NCI-H82 (cell line): ENCODE measurements around the gene WDR38.

Experiments used
- DNase-seq: peaks from one replicate; lab custom pipeline; 2025; lab: John Stamatoyannopoulos, UW

Gene WDR38

DNA sequence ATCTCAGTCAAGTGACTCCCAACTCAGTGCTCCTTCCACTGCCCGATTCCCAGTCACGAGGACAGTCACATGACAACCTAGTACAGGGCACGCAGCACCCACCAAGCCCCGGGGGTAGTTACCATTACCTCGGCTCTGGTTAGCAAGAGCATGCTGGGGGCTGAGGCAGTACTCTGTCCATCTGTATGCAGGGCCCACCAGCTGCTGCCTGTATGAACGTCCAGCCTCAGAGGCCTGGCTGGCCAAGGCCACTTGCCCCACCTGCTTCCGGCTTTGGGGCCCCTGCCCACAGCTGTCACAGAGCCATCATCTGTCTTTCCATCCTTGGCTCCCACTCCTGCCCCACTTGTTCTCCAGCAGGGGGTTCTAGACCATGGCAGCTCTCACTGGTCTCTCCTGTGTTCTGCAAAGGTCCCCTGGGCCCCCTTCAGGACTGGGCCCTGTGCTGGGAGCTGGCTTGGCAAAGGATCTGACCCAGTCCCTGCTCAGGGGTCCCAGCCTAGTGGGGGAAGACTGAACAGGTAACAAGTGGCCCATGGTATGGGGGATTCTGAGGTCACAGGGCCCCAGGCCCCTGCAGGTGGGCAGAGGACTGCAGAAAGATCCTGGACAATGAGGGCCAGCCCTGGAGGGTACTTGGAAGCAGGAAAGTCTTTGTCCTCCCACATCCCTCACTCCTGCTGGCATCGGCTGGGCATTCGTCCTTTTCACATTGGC, 5.2 kb downstream of the WDR38 start:
- no peak for DNase-seq

DNA sequence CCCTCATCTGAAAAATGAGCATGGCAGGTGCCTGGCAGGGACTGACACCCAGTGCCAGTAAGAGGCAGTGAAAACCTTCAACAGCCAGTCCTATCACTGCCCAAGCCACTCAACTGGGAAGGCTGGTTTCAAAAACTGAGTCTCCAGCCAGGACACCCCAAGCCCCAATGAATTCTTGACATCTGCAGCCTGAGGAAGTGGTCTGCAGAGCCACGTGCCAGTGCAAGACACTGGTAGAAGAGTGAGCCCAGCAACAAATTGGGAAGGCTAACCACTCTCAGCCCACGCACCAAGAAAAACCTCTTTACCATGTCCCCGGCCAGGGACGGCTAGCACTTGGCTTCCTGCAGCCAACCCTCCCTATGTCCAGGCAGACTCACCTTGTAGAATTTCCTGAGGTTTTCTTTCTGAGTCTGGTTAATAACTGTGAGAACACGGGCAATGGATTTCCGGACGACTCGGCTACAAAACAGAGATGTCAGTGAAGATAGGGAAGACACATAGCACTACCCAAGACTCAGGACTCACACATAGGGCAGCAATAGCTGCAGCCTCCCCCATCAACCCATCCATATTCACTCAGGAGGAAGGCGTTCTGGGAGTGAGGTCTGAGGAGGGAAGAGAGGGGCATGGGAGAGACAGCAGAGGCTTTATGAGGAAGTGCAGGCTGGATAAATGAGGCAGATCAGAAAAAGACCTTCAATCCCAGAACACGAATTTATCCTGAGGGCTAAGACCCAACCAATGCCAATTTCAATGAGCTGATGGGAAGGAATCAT, 6.7 kb downstream of the WDR38 start:
- DNase-seq, result no peak

DNA sequence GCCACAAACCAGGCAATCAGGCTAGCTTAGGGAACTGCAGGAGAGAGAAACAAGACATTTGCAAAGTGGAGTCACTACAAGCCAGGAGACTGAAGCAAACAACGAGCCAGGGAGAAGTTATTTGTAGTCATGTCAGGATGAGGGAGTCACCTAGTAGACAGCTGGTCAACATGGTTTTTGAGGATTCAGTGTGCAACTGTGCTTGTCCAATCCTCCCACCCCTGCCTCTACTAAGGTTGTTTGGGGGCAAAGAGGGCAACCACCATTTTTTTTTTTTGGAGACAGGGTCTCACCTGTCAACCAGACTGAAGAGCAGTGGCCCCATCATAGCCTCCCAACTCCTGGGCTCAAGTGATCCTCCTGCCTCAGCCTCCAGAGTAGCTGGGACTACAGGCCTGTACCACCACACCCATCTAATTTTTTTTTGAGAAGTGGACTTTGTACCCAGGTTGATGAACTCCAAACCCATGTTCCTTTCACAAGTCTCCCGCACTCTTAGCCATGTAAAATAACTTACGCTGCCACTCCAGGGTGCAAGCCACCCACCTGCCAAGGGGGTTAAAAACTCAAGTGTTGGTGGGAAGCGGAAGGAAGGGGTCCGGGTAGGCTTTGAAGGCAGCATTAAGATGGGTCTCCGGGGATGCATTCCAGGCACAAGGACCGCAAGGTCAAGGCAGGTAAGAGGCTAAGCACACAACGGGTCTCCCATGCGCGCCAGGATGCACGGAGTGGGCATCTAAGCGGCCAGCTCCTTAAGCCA, 7.5 kb downstream of the WDR38 start:
- DNase-seq, result no peak

DNA sequence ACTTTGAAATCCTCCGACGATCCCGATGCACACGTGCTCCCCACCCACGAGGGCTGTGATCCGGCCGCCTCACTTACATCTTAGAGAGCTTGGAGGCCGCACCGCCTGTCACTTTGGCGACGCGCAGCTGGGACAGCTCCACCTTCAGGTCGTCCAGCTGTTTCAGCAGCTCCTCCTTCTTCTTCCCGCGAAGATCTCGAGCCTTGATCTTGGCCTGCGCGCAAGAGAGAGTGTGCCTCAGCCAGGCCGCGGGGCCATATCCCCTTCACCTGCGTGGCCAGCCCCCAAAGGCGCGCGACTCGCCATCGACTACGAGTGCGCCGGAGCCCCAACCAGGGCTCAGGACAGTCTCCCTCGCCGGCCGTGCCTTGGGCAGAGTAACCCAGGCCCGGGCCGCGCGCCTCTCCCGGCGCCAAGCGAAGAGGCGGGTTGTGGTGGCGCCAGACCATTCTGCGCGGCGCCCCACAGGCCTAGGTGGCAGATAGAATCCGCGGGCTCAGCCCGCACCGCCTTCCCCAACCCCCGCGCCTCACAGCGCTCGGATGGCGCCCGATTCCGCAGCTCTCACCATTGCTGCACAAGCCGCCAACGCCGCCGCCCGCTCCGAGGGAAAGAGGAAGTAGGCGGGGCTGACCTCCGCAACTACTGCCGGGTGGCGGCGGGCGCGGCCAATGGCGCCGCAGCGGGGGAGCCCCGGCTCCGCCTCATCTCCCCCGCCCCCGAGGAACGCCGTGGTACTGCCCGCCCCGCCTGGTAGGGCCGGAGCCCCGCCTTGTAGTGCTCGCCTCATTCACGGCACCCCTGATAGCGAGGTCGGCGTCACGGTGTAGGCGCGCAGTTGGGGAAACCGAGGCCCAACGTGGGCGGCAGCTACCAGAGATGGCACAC, 8.3 kb downstream of the WDR38 start, which contains the start of the genes ARPC5L and RPL35:
Gene ARPC5L, plus strand, starts transcription at position 789 of the 888 bp plus-strand sequence. CDS start 7,161 bp downstream, outside the sequence.
Gene RPL35, minus strand, starts transcription at position 616 of the 888 bp plus-strand sequence. Its CDS starts 45 bp downstream, at position 571.
- DNase-seq, result peak; percentile 97

DNA sequence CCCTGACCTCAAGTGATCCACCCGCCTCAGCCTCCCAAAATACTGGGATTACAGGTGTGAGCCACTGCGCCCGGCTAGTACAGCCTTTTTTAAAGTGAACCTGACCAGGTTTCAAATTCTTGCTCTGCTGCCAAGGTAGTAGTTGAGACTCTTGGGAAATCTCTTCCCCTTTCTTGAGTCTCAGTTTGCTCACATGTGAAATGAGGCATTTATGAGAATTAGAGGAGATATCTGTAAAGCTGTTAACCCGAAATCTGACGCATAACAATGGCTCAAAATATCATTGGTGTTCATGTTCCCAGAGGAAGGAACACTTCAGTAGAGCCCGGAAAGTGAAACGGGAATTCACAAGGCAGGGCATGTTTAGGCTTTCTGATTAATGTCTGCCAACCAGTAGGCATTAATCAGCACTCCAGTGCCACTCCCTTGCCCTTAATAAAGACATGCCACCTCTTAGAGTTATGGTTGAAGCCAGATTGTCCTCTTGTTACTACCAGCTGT, 10.2 kb downstream of the WDR38 start:
- no peak for DNase-seq

DNA sequence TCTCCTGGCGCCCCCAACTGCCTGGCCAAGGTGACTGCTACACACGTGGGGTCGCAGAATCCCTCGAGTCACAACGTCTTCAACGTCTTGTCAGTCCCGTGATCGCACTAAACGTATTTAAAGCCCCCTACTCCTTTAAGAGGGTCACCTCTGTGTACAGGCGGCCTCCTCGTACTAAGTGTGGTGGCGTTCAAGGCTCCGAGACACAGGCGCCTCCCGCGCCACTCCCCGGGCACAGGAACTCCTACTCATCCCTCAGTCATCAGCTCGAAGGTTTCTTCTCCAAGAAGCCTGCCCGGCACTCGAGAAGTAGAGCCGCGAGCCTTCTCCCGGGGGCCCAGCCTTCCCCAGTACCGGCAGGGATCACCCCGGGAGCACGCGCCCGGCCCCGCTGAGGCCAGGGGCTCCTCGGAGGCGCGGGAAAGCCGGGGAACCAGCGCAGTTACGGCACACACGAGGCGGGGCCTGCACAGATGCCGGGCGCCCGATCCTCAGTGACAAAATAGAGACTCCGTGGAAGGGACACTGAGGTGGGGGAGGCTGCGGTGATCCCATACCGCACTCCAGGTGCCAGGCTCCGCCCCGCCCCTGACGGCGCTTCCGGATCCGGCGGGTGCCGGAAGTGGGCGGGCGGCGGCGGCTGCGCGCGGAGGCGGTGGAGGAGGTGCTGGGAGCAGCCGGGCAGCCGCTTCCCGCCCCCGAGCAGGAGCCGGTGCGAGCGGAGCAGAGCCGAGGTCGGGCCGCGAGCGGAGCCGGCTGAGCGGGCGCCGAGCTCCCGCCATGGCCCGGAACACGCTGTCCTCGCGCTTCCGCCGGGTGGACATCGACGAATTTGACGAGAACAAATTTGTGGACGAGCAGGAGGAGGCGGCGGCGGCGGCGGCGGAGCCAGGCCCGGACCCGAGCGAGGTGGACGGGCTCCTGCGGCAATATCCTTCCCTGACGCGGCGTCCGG, 15.5 kb downstream of the WDR38 start:
- peak; percentile 90 for DNase-seq

DNA sequence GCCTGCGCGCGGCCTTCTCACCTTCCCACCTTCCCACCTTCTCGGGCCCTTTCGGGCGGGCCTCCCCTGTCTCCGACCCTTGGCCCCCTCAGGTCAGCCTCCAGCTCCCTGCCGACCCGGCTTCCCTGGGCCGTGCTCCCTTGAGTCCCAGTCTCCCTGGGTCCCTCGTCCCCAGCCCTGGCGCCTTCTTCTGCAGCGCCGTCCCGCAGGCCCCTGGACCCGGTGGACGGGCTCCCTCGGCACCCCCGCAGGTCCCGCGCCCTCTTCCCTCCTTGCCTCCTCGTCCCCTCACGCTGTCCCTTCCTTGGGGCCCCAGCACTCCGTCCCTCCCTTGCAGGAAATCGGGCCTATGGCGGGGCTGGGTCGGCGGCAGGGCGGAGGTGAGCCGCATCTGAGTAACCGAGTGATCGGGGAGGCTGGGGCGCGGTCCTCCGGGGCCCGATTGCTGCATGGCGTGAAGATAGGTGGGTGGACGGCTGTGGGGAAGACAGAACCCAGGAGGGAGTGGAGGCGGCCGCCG, 16.3 kb downstream of the WDR38 start:
- peak; percentile 31 for DNase-seq

DNA sequence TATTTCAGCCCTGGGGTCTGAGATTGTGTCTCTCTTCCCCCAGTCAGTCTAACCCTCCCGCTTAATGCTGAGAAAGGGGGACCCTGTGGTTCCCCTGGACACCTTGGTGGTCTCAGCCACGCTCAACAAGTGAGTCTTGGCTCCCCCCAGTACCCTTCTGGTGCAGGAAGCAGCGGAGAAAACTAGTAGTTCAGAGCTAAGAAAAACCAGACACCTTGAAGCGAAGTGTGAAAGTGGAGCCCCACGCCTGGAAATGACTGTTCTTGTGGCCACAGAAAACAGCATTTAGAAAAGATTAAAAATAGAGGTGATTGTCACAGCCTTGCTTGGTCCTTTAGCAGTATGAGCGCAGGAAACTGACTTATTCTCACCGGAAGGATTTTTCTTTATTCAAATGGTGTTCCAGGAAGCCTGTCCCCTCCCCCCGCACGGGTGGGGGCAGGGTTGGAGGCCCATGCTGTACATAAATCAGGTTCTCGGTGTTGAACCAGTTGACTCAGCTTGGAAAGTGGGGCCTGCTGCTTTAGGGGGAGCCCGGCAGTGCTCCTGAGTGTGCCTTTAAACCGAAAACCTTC, 16.8 kb downstream of the WDR38 start:
- DNase-seq, result peak; percentile 44

DNA sequence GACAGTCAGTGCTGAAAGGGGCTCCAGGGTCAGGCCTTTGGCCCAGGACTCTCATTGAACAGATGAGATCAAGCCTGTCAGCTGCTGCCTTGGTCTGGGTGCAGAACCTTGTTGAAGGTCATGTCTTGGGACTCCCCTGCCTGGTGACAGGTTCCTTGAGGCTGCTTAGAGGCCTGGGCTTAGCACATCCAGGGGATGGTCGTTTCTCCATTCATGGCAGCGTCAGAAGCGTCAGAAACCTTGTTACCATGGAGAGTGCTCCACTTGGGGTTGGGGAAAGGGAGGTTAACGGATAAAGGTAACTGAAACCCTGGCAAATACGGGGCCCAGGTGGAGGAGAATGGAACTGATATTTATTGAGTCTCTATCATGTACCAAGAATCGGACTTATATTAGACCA, 17.5 kb downstream of the WDR38 start:
- DNase-seq, result no peak

DNA sequence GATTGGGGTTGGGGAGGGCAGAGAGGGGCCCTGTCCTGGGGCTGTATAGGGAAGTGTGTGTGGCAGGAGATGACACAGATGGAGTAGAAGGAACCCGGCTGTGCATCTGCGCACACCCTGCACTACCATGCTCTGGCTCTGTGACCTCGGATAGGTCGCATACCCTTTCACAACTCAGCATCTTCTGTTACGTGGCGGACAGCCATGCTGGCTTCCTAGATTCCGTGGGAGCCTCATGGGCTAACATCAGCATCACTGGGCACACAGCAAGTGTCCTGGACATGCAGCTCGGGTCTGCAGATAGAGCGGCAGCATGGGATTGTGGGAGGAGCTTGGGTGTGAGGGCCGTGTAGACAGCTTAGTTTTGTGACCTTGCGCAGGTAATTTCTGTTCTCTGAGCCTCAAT, 17.9 kb downstream of the WDR38 start:
- DNase-seq, result no peak

DNA sequence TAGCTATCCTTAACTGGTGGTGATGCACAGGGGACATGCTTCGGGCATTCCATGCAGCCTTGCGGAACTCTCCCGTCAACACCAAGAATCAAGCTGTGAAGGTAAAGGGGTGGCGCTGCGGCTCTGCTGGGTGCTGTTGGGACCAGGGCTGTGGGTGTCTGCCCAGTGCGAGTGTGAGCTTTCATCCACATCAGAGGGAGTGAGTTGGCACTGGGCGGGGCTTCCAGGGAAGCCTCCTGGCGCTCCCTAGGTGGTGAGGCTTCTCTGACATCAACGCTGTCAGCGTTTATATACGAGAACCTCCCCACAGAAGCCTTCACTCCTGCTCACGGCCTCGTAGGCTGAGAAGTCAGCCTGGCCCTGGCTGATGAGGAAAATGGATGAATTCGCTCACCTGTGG, 20.4 kb downstream of the WDR38 start:
- DNase-seq, result no peak

DNA sequence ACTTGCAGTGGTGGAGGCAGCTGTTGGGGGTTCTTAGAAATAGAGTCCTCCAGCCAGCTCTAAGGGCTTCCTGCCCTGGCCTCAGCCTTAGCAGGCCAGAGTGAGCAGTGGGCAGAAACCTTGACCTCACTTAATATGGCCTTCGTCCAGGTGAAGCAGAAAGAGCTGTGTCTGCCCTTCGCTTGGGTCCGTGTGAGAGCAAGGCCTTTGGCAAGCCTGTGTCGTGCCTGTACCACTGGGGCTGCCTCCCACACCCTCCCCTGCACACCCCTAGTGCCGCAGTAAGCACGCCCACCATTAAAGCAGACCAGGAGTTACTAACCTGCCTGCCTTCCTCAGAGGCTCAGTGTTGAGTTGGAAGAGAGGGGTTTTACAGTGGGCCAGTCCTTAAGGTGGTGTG, 22.2 kb downstream of the WDR38 start:
- DNase-seq, result no peak

DNA sequence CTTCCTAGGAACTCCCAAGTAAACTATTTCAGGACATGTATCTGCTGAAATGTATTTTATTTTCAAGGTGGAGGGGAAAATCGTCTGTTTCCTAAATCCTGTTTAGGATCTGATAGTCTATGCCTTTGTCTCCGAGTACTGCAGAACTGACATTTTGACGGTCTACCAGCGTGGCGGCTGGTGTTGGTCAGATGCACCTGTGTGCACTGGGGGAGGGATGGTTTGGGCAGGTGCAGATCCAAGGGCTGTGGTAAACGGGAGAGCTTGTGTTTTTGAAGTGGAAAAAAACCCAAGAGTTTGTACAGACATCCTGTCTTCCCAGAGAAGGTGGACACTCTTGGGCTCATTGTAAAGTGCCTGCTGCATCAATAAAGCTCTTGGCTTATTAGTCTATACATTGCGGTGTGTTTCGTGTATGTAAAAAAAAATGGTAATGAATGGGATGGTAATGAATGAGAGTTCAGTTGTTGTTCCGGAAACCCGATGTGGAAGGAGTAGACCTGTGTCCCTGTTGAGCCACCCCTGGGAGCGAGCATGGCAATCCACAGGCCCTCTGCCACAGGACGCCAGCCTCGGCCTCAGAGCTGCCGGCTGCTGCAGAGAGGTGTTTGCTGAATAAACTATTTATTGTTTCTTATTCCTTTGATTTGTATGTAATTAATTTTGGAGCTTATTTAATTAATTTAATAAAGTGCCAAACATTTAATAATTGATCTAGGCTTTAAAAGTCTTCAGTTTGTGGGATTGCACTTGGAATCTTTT, 23.9 kb downstream of the WDR38 start:
- no peak for DNase-seq

DNA sequence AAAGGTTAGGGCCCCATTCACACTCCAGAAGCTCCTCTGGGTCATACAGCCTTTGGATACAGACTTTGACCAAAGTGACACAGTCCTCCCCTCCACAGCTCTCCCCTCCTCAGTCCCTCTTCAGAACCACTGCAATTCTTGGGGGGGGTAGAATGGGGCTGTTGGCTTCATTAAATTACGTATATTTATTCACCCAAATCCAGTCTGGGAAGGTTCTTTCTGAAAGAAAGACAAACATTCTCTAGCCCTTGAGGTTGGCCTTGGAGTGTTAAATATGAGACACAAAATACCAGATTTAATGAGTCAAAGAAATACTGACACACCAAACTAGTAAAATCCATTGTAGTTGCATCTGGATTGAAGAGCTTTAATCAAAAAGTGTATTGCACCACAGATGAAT, 24.8 kb downstream of the WDR38 start:
- no peak for DNase-seq

DNA sequence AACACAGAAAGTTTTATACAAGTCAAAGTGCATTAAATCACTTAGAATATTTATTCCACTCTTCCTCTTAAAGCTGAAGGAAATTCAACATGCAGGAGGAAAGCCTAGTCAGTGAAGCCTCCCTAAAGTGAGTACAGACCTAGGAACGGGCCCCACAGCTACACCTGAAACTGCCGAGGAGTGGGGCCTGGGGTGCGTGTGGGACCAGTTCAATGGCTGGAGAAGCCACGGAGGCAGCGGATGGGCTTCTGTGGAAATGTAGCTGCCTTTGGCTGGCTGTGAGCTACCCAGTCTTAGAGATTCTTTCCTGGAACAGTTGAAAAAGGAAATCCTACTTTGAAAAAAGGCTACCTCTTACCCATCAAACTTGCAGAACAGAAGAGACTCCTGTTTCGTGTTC, 25.3 kb downstream of the WDR38 start:
- DNase-seq, result no peak

DNA sequence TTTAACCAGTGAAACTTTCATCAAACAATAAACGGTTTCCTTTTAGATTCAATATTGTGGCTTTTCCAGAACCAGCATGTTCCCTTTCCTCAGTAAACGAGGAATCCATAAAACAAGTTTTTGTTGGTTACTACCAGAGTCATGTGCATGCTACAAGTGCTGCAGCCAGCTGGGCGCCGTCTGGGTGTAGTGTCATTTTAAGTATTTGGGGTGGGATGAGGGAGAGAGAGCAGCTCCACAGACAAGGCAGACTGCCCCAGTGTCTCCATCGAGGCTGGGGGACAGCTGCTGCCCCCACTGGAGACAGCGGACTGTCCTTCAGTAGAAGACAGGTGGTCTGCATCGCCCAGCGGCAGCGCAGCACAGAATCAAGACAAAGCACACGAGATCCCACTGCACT, 26.0 kb downstream of the WDR38 start:
- DNase-seq, result no peak

DNA sequence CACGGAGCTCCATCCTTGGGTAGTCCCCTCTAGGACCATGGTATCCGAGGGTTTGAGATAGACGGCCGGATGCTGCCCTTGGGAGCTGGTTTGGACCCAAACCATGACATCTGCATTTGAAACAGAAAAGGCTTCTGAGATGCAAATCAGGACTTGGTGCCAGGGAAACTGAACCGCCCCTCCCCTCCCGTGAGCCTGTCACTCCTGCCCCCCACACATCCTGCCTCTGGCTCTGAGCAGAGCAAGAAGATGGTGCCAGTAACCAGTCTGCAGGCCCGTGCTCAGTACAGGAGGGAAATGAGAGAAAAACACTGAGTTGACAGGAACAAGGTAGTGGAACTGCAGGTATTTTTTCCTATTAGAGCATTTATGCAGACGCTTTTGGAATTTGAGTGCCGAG, 27.2 kb downstream of the WDR38 start:
- DNase-seq, result no peak

DNA sequence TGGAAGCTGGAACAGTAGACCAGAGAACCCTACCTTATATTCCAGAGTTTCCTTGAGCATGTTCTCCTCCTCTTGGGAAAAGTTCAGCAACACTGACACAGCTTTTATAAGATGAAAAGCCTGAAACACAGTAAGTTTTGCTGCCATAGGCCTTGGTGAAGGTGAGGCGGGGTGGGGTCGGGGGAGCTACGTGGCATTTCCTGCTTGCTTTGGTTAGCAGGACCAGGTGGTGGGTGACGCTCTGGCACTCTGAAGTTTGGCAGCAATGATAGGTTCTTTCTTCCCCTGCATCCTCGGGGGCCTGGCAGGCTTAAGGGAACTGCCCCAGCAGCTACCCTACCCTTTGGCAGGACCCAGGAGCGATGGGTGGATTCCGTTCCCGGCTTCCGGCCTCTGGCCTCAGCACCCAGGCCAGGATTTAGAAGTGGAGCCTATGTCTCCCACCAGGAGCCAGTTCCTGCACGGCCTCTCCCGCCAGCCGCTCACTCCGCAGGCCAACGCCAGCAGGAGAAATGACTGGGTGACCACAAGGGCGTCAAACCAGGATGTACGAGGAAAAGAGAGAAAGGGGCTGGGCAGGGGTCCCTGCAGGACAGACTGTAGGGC, 28.0 kb downstream of the WDR38 start:
- DNase-seq, result no peak
